CD4-positive, CD25-positive, alpha-beta regulatory T cell (primary cell): ENCODE data around the gene CAMTA2. TPM values are rescaled to one million over a fixed set of nuclear protein-coding genes. Genes with fewer than 3 reads are reported as not detected.

Source experiments
- ATAC-seq, 2 donors: fragments of 150-1000 bp; cut with Tn5 transposase; one replicate each; pipeline ENCODE4 v1.10.0; 2021; ENCODE audit warnings: low read depth in 2 of 2, moderate number of reproducible peaks in 2 of 2, moderate library complexity in 1 of 2
- DNase-seq, 3 donors: peaks; one replicate each; pipeline versions ENCODE4 v3.0.0 to v3.0.0-alpha.2; 2012 to 2022; ENCODE audit warnings: mixed read lengths in 1 of 3
- H3K27ac ChIP-seq: one replicate; pipeline ENCODE4 v1.7.0; 2013; ENCODE audit warnings: mild to moderate bottlenecking, low read length; ENCODE audit not compliant: insufficient read depth, poor library complexity, severe bottlenecking
- H3K27me3 ChIP-seq: one replicate; pipeline ENCODE4 v1.7.0; 2013; ENCODE audit warnings: low read length; ENCODE audit not compliant: control insufficient read depth, insufficient read depth
- H3K36me3 ChIP-seq: one replicate; pipeline ENCODE4 v1.7.0; 2013; ENCODE audit warnings: mild to moderate bottlenecking, low read length, moderate library complexity; ENCODE audit not compliant: control insufficient read depth, insufficient read depth
- H3K4me1 ChIP-seq: 2 replicates; pipeline ENCODE4 v1.7.0; 2013; ENCODE audit warnings: mild to moderate bottlenecking, low read length; ENCODE audit not compliant: insufficient read depth, control insufficient read depth, poor library complexity, severe bottlenecking
- H3K4me3 ChIP-seq: one replicate; pipeline ENCODE4 v1.7.0; 2013; ENCODE audit warnings: low read depth, mild to moderate bottlenecking, low read length, moderate library complexity
- H3K9me3 ChIP-seq, 2 experiments: 1 replicate in 1 of 2; 2 replicates in 1 of 2; pipeline ENCODE4 v1.7.0; 2013; ENCODE audit warnings: low read length in 2 of 2, mild to moderate bottlenecking in 1 of 2, moderate library complexity in 1 of 2; ENCODE audit not compliant: control insufficient read depth in 2 of 2
- H3K27ac Mint-ChIP-seq, 3 donors: one replicate each; pipeline ENCODE4 v1.8.0; 2020 to 2022; ENCODE audit warnings: mild to moderate bottlenecking in 3 of 3, mixed read lengths in 3 of 3, moderate library complexity in 2 of 3
- H3K27me3 Mint-ChIP-seq: one replicate; pipeline ENCODE4 v1.8.0; 2022; ENCODE audit warnings: mild to moderate bottlenecking, mixed read lengths
- H3K36me3 Mint-ChIP-seq: one replicate; pipeline ENCODE4 v1.8.0; 2020; ENCODE audit warnings: mixed read lengths
- H3K4me1 Mint-ChIP-seq, 4 donors: one replicate each; pipeline ENCODE4 v1.8.0; 2020 to 2022; ENCODE audit warnings: mixed read lengths in 4 of 4, mild to moderate bottlenecking in 1 of 4
- H3K4me3 Mint-ChIP-seq, 4 donors: one replicate each; pipeline ENCODE4 v1.8.0; 2020 to 2022; ENCODE audit warnings: mild to moderate bottlenecking in 4 of 4, mixed read lengths in 4 of 4, moderate library complexity in 3 of 4
- H3K9me3 Mint-ChIP-seq, 7 donors: one replicate each; pipeline ENCODE4 v1.8.0; 2020 to 2022; ENCODE audit warnings: mixed read lengths in 7 of 7, mild to moderate bottlenecking in 3 of 7, moderate library complexity in 2 of 7
- polyA plus RNA-seq, 4 donors: library from polyadenylated mRNA; unstranded; fragments of 300-500 nt; fragmentation: Illumina TruSeq; gene quantifications; one replicate each; pipeline ENCODE4 v1.2.3, GENCODE V29; 2021
- total RNA-seq: library from RNA; stranded (reverse); gene quantifications from one replicate; pipeline ENCODE4 v1.2.3, GENCODE V29; 2022

CAMTA2 gene
- total and polyA plus RNA-seq, 5 donors from 2014 or later, result 4.7 to 69.8 (median 6.8) TPM

DNA sequence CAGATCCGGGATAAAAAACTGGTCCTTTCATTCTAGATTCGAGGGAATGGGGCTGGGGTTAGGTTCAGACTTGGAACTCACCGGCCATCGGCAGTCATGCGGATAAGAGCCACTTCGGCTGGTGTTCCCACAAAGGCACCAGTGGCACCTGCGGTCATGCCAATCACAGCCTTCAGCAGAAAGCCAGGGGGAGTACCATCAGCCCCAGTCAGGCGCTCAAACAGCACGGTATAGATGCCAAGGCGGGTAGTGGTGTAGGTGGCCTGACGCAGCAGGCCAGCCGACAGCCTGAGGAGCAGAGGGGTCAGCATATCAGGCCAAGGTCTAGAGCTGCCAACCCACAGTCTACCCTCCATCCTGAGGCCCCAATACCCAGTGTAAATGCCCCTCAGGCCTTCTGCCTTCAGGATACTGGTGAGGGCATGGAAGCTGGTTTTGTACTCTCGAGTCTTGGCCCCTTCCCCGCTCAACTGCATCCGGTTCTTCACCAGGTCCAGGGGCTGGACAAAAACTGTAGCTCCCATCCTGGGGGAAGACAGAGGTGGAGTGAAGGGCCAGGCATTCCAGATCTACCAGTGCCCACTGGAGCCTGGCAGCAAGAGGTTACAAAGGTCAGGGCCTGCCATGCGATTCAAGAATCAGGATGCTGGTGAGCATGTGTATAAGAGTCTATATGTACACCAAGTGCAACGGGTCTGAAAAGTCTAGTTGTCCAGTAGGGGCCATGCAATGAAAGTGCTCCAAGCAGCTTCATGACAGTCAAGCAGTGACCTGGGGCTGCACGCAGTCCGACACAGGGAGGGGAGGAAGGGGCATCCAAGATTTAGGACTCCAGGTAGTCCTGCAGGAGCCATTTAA is 48.6 kb downstream of the CAMTA2 start:
- peaks cover 19% of the 10 kb centered on the region for H3K36me3 Mint-ChIP-seq
- peak overlapping the region; percentile 95 to 99 (median 97) for H3K4me3 Mint-ChIP-seq
- Histone ChIP-seq H3K4me1 (peaks cover 58% of the 10 kb centered on the region), H3K27ac (peak overlapping the region; percentile 82), H3K9me3 (no peaks in the 10 kb centered on the region), H3K36me3 (peaks cover 22% of the 10 kb centered on the region), H3K27me3 (no peaks in the 10 kb centered on the region), H3K4me3 (peak overlapping the region; percentile 65)
- no peaks in the 10 kb centered on the region for H3K27me3 Mint-ChIP-seq
- peaks cover 0 to 76% (median 42%) of the 10 kb centered on the region in 4 donors for H3K4me1 Mint-ChIP-seq
- peak in 1 of 3 donors; percentile 34 for DNase-seq
- no peak for ATAC-seq
- no peaks in the 10 kb centered on the region for H3K9me3 Mint-ChIP-seq
- H3K27ac Mint-ChIP-seq, result peak overlapping the region; percentile 74 to 97 (median 97)

DNA sequence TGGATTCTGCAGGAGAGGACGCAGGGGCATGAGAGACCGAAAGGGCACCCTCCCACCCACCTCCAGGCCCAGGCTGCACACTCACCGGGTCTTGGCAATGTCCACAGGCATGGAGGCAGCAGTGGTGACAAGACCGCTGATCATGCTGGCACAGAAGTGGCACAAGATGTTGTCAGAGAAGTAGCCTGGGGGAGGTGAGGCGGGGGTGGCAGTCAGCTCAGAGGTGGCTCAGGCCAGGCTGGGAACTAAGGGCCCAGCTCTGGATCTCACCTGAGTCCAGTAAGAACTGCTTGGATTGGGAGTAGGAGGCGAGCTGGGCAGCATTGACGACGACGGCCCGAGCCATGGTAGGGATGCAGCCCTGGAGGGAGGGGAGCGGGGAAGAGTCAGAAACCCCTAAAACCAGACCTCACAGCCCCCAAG is 49.4 kb downstream of the CAMTA2 start:
- Mint-ChIP-seq H3K36me3 (peaks cover 19% of the 10 kb centered on the region), H3K27ac (peak overlapping the region; percentile 20 to 74 (median 60)), H3K27me3 (no peaks in the 10 kb centered on the region), H3K4me1 (peaks cover 0 to 75% (median 42%) of the 10 kb centered on the region in 4 donors), H3K9me3 (no peaks in the 10 kb centered on the region), H3K4me3 (peak overlapping the region; percentile 84 to 99 (median 96))
- Histone ChIP-seq H3K9me3 (no peaks in the 10 kb centered on the region), H3K27ac (no peak overlapping the region), H3K27me3 (no peaks in the 10 kb centered on the region), H3K4me1 (peaks cover 53% of the 10 kb centered on the region), H3K36me3 (peaks cover 15% of the 10 kb centered on the region), H3K4me3 (no peak overlapping the region)
- ATAC-seq (no peak), DNase-seq (no peak)

DNA sequence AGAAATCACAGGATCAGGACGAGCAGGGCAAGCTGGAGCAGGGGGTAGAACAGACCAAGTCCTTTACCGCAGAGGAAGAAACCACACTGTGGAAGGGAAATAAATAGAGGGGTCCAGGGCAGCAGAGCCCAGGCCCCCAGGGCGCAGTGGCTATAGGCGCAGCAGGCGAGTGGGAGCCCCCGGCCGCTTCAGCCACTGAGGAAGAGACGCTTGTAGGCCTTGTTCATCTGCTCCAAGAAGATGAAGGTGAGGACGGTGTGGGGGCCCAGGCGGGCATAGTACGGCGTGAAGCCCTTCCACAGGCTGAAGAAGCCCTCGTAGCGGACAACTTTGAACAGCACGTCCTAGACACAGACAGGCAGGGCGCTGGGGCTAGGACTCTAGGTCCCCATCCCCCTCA is 49.9 kb downstream of the CAMTA2 start:
- Histone ChIP-seq H3K9me3 (no peaks in the 10 kb centered on the region), H3K27me3 (no peaks in the 10 kb centered on the region), H3K27ac (no peak overlapping the region), H3K4me1 (peaks cover 48% of the 10 kb centered on the region), H3K36me3 (peaks cover 10% of the 10 kb centered on the region), H3K4me3 (no peak overlapping the region)
- H3K36me3 Mint-ChIP-seq, result peaks cover 19% of the 10 kb centered on the region
- DNase-seq (no peak), ATAC-seq (no peak)
- no peaks in the 10 kb centered on the region for H3K27me3 Mint-ChIP-seq
- peak overlapping the region in 1 of 3 donors; percentile 38 for H3K27ac Mint-ChIP-seq
- H3K9me3 Mint-ChIP-seq, result no peaks in the 10 kb centered on the region
- H3K4me3 Mint-ChIP-seq, result peak overlapping the region in 3 of 4 donors; percentile 22 to 97 (median 95)
- H3K4me1 Mint-ChIP-seq, result peaks cover 0 to 71% (median 40%) of the 10 kb centered on the region in 4 donors

DNA sequence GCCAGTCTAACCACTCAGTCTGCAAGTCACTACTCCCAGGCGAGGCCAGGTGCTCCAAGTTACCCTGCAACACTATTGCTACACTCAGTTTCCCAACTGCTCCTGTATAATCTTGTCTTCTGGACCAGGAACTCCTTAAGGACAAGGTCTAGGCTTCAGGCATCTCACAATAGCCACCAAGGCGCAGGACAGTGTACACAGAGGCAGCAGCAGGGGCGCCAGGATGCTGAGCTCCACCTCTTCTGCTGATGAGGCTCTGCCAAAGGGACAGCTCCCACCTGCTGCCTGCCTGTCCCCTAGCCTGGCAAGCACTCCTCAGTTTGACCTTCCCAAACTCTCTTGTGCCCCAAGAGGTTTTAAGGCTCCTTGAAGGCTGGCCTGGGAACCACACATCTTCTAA is 51.0 kb downstream of the CAMTA2 start:
- DNase-seq (no peak), ATAC-seq (no peak)
- Histone ChIP-seq H3K4me3 (no peak overlapping the region), H3K4me1 (peaks cover 36% of the 10 kb centered on the region), H3K27me3 (no peaks in the 10 kb centered on the region), H3K9me3 (no peaks in the 10 kb centered on the region), H3K27ac (no peak overlapping the region), H3K36me3 (peaks cover 7% of the 10 kb centered on the region)
- no peaks in the 10 kb centered on the region for H3K9me3 Mint-ChIP-seq
- H3K36me3 Mint-ChIP-seq, result peaks cover 13% of the 10 kb centered on the region
- peak overlapping the region in 3 of 4 donors; percentile 25 to 70 (median 66) for H3K4me3 Mint-ChIP-seq
- H3K27me3 Mint-ChIP-seq, result no peaks in the 10 kb centered on the region
- peak overlapping the region in 1 of 3 donors; percentile 62 for H3K27ac Mint-ChIP-seq
- H3K4me1 Mint-ChIP-seq, result peaks cover 0 to 61% (median 31%) of the 10 kb centered on the region in 4 donors

DNA sequence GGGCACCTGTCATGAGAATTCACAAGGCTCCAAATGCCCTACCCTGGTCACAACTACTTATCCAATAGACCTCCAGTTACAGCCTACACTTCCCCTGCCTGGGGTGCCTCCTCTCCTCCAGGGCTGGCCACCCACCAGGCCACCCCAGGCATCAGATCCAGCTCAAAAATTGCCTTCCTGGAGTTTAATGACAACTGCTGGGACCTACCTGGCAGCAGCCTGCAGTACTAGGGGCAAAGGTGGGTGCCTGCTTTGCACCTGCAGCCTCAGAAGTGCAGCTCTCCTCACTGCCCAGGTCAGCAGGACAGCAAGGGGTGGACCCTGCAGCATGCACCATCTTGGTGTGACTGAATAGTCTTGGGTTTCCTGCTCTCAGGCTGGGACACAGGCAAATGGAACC is 51.8 kb downstream of the CAMTA2 start:
- H3K4me1 Mint-ChIP-seq, result peaks cover 0 to 55% (median 29%) of the 10 kb centered on the region in 4 donors
- Histone ChIP-seq H3K4me1 (peaks cover 29% of the 10 kb centered on the region), H3K9me3 (no peaks in the 10 kb centered on the region), H3K4me3 (no peak overlapping the region), H3K27ac (no peak overlapping the region), H3K36me3 (peaks cover 7% of the 10 kb centered on the region), H3K27me3 (no peaks in the 10 kb centered on the region)
- ATAC-seq, result no peak
- H3K27me3 Mint-ChIP-seq, result no peaks in the 10 kb centered on the region
- H3K27ac Mint-ChIP-seq, result peak overlapping the region in 2 of 3 donors; percentile 62 to 68
- peaks cover 16% of the 10 kb centered on the region for H3K36me3 Mint-ChIP-seq
- DNase-seq, result no peak
- peak overlapping the region in 1 of 4 donors; percentile 66 for H3K4me3 Mint-ChIP-seq
- H3K9me3 Mint-ChIP-seq, result no peaks in the 10 kb centered on the region

DNA sequence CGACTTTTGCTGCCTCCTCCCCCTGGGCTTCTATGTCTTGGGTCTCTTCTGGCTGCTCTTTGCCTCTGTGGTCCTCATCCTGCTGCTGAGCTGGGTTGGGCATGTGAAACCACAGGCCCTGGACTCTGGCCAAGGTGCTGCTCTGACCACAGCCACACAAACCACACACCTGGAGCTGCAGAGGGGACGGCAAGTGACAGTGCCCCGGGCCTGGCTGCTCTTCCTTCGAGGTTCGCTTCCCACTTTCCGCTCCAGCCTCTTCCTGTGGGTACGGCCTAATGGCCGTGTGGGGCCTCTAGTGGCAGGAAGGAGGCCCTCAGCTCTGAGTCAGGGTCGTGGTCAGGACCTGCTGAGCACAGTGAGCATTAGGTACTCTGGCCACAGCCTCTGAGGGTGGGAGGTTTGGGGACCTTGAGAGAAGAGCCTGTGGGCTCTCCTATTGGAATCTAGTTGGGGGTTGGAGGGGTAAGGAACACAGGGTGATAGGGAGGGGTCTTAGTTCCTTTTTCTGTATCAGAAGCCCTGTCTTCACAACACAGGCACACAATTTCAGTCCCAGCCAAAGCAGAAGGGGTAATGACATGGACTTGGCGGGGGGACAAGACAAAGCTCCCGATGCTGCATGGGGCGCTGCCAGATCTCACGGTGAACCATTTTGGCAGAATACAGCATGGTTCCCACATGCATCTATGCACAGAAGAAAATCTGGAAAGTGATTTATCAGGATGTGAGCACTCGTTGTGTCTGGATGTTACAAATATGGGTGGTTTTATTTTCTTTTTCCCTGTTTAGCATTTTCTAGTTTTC is 53.1 kb downstream of the CAMTA2 start:
- peaks cover 7% of the 10 kb centered on the region for H3K36me3 ChIP-seq
- H3K27me3 Mint-ChIP-seq, result no peaks in the 10 kb centered on the region
- H3K27ac Mint-ChIP-seq, result peak overlapping the region in 2 of 3 donors; percentile 52 to 90
- ATAC-seq (no peak), DNase-seq (no peak)
- no peaks in the 10 kb centered on the region for H3K27me3 ChIP-seq
- peak overlapping the region in 2 of 4 donors; percentile 13 to 51 for H3K4me3 Mint-ChIP-seq
- H3K4me1 Mint-ChIP-seq, result peaks cover 0 to 50% (median 26%) of the 10 kb centered on the region in 4 donors
- H3K9me3 Mint-ChIP-seq, result no peaks in the 10 kb centered on the region
- no peak overlapping the region for H3K4me3 ChIP-seq
- H3K27ac ChIP-seq, result no peak overlapping the region
- peaks cover 15% of the 10 kb centered on the region for H3K36me3 Mint-ChIP-seq
- H3K4me1 ChIP-seq, result peaks cover 21% of the 10 kb centered on the region
- H3K9me3 ChIP-seq, result no peaks in the 10 kb centered on the region

DNA sequence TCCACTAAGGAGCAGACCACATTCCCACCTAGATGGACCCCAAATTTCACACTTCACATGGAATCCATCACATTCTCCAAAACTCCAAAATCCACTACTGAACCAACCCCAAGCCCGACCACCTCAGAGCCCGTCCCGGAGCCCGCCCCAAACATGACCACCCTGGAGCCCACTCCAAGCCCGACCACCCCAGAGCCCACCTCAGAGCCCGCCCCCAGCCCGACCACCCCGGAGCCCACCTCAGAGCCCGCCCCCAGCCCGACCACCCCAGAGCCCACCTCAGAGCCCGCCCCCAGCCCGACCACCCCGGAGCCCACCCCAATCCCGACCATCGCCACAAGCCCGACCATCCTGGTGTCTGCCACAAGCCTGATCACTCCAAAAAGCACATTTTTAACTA is 53.8 kb downstream of the CAMTA2 start:
- peaks cover 7% of the 10 kb centered on the region for H3K36me3 ChIP-seq
- no peak overlapping the region for H3K27ac ChIP-seq
- H3K36me3 Mint-ChIP-seq, result peaks cover 19% of the 10 kb centered on the region
- H3K4me1 ChIP-seq, result peaks cover 13% of the 10 kb centered on the region
- DNase-seq (no peak), ATAC-seq (no peak)
- no peaks in the 10 kb centered on the region for H3K9me3 Mint-ChIP-seq
- no peaks in the 10 kb centered on the region for H3K9me3 ChIP-seq
- H3K27ac Mint-ChIP-seq, result peak overlapping the region in 1 of 3 donors; percentile 90
- H3K4me3 Mint-ChIP-seq, result peak overlapping the region in 2 of 4 donors; percentile 56 to 75
- peaks cover 0 to 43% (median 21%) of the 10 kb centered on the region in 4 donors for H3K4me1 Mint-ChIP-seq
- H3K27me3 Mint-ChIP-seq, result no peaks in the 10 kb centered on the region
- no peaks in the 10 kb centered on the region for H3K27me3 ChIP-seq
- no peak overlapping the region for H3K4me3 ChIP-seq
